A673 (cell line): ENCODE results near the gene LARP4. TPM values are rescaled to one million over a fixed set of nuclear protein-coding genes. Genes with fewer than 3 reads are reported as not detected.
"Not testable (repeated sequence)": the region's sequence is repeated elsewhere in the genome, so short reads cannot be mapped to it uniquely, and the experiment has no call there.

Experiments
- BruUV-seq: library from RNA; stranded (reverse); fragments of 400-500 nt; replicated peaks from 2 replicates; lab custom pipeline; 2021; lab: Mats Ljungman, UMichigan
- CTCF ChIA-PET: fragments of 300-600 bp; sonication (Branson Sonifier 250); formaldehyde crosslinking; loops from one replicate; lab custom pipeline; 2022; ENCODE audit warnings: antibody characterized with exemption; lab: Charles Lee
- POLR2A ChIA-PET: fragments of 300-600 bp; sonication (Branson Sonifier 250); formaldehyde crosslinking; loops from one replicate; lab custom pipeline; 2022; ENCODE audit warnings: antibody characterized with exemption; ENCODE audit not compliant: low non-redundant PET; lab: Charles Lee
- DNase-seq: peaks from one replicate; pipeline ENCODE4 v3.0.0-alpha.2; 2015; ENCODE audit warnings: low spot score
- H3K27ac ChIP-seq: fragments of 200-600 bp; sonication (generic); 2 replicates; pipeline ENCODE4 v1.5.1; 2016; ENCODE audit warnings: mixed run types, low read depth, mild to moderate bottlenecking, mixed read lengths, antibody characterized with exemption, low read length; ENCODE audit not compliant: poor library complexity, severe bottlenecking
- H3K27me3 ChIP-seq: fragments of 200-600 bp; sonication (generic); replicated peaks from 2 replicates; pipeline ENCODE4 v1.6.1; 2017; ENCODE audit warnings: mixed run types, low read depth, mild to moderate bottlenecking, mixed read lengths, antibody characterized with exemption, low read length; ENCODE audit not compliant: insufficient read depth, poor library complexity
- H3K36me3 ChIP-seq: fragments of 200-600 bp; sonication (generic); 2 replicates; pipeline ENCODE4 v1.6.1; 2016; ENCODE audit warnings: mixed run types, mild to moderate bottlenecking, mixed read lengths, antibody characterized with exemption, low read length; ENCODE audit not compliant: insufficient read depth, poor library complexity, severe bottlenecking
- H3K4me1 ChIP-seq: fragments of 200-600 bp; sonication (generic); 2 replicates; pipeline ENCODE4 v1.6.1; 2017; ENCODE audit warnings: mixed run types, mild to moderate bottlenecking, mixed read lengths, antibody characterized with exemption, low read length; ENCODE audit not compliant: insufficient read depth, poor library complexity, severe bottlenecking
- H3K4me3 ChIP-seq: fragments of 200-600 bp; sonication (generic); 2 replicates; pipeline ENCODE4 v1.5.1; 2016; ENCODE audit warnings: low read depth, mixed run types, mild to moderate bottlenecking, mixed read lengths, low read length; ENCODE audit not compliant: poor library complexity, severe bottlenecking
- H3K9me3 ChIP-seq: fragments of 200-600 bp; sonication (generic); 2 replicates; pipeline ENCODE4 v1.6.1; 2016; ENCODE audit warnings: mixed run types, low read depth, mild to moderate bottlenecking, mixed read lengths, antibody characterized with exemption, low read length; ENCODE audit not compliant: poor library complexity, severe bottlenecking
- CTCF ChIP-seq: fragments of 300-800, 200-600 bp; sonication (generic); conservative IDR thresholded peaks from 2 replicates; pipeline ENCODE4 v1.5.1; 2017; ENCODE audit warnings: low read depth, mild to moderate bottlenecking, antibody characterized with exemption, low read length, moderate library complexity, mixed read lengths
- EZH2 ChIP-seq: fragments of 200-600 bp; sonication (generic); IDR thresholded peaks from 2 replicates; pipeline ENCODE4 v1.6.1; 2017; ENCODE audit warnings: borderline replicate concordance, low read depth, mild to moderate bottlenecking, mixed read lengths, antibody characterized with exemption, low read length; ENCODE audit not compliant: poor library complexity, severe bottlenecking
- intact Hi-C: fragments of 100-400 bp; cut with micrococcal nuclease; formaldehyde crosslinking; loops from one replicate; pipeline ENCODE4 v1.10.0; 2022; ENCODE audit not compliant: unreplicated experiment
- total RNA-seq: library from RNA; stranded (reverse); gene quantifications from 2 replicates; pipeline ENCODE4 v1.2.3, GENCODE V29; 2021

The LARP4 gene
- total RNA-seq, 1 experiment from 2014 or later: 91.0 TPM

- Histone ChIP-seq H3K27ac (peak overlapping the region; percentile 43), H3K4me3 (no peak overlapping the region), H3K9me3 (no peaks in the 10 kb centered on the region), H3K36me3 (peaks cover 78% of the 10 kb centered on the region), H3K27me3 (no peaks in the 10 kb centered on the region), H3K4me1 (peaks cover 4% of the 10 kb centered on the region)
- BruUV-seq: TSS peak; percentile 10
- intact Hi-C loops: no loop called here
- CTCF ChIA-PET: no interaction called here
- POLR2A ChIA-PET: no interaction called here
- DNase-seq: no peak
- no peak for TF ChIP-seq CTCF
- TF ChIP-seq EZH2: no peak
Measured at GRCh38 chr12:50442178-50442908, 41.7 kb downstream of the LARP4 start.

GRCh38 chr12:50449671-50450070 lies 49.0 kb downstream of the LARP4 start:
- peaks cover 21% of the 10 kb centered on the region for H3K36me3 ChIP-seq
- POLR2A ChIA-PET: interaction anchor here (0.6 kb wide), 1 partner anchor 215 kb away, joined by 19 read pairs; no protein-coding TSS in a partner anchor
- CTCF ChIA-PET: not testable (repeated sequence)

GRCh38 chr12:50452795-50453194 lies 52.1 kb downstream of the LARP4 start:
- no peak for DNase-seq
- Histone ChIP-seq H3K27me3 (no peaks in the 10 kb centered on the region), H3K27ac (no peak overlapping the region), H3K4me1 (peaks cover 5% of the 10 kb centered on the region), H3K4me3 (no peak overlapping the region), H3K9me3 (no peaks in the 10 kb centered on the region), H3K36me3 (peaks cover 16% of the 10 kb centered on the region)
- ChIA-PET CTCF (interaction anchor here (0.6 kb wide), 1 partner anchor 270 kb away, joined by 3 read pairs; no protein-coding TSS in a partner anchor), POLR2A (no interaction called here)
- TF ChIP-seq EZH2: no peak
- intact Hi-C loops: no loop called here
- no TSS peak for BruUV-seq

More at GRCh38 chr12:50449671-50450070, 49.0 kb downstream of the LARP4 start:
- H3K9me3 ChIP-seq, BruUV-seq, H3K27ac ChIP-seq, DNase-seq, intact Hi-C loops, H3K4me1 ChIP-seq, H3K27me3 ChIP-seq, H3K4me3 ChIP-seq: not testable (repeated sequence)

- CTCF ChIA-PET: no interaction called here
- Histone ChIP-seq H3K36me3 (peaks cover 18% of the 10 kb centered on the region), H3K27me3 (no peaks in the 10 kb centered on the region), H3K27ac (no peak overlapping the region), H3K4me3 (no peak overlapping the region), H3K9me3 (no peaks in the 10 kb centered on the region), H3K4me1 (peaks cover 5% of the 10 kb centered on the region)
- TF ChIP-seq EZH2 (no peak), CTCF (no peak)
- intact Hi-C loops: no loop called here
- POLR2A ChIA-PET: no interaction called here
- peak; percentile 28 for DNase-seq
- no TSS peak for BruUV-seq
Measured at GRCh38 chr12:50453872-50454271, 53.2 kb downstream of the LARP4 start.
